ENCODE data around the gene MRPL38.

Gene MRPL38

GRCh38 chr17:75898791-75899190 lies 5.9 kb downstream of the MRPL38 start:
- H3K4me3 ChIP-seq (replicated peaks; ENCODE audit: low read depth, low read length), result no peak overlapping the region
- DNase-seq (ENCODE audit: extremely low read depth, low read depth), result no peak
- no peak for TF ChIP-seq CTCF (IDR thresholded peaks at IDR 0.05; ENCODE audit: low read depth, low read length, missing control alignments)

- no peak for DNase-seq (ENCODE audit: extremely low read depth, low read depth)
- H3K4me3 ChIP-seq (replicated peaks; ENCODE audit: low read depth, low read length), result no peak overlapping the region
- no peak for TF ChIP-seq CTCF (IDR thresholded peaks at IDR 0.05; ENCODE audit: low read depth, low read length, missing control alignments)
Observed at GRCh38 chr17:75898065-75898464, 6.6 kb downstream of the MRPL38 start.

GRCh38 chr17:75897160-75898019 lies 7.3 kb downstream of the MRPL38 start:
- DNase-seq (ENCODE audit: extremely low read depth, low read depth), result no peak
- peak overlapping the region; percentile 74 for H3K4me3 ChIP-seq (replicated peaks; ENCODE audit: low read depth, low read length)
- TF ChIP-seq CTCF (IDR thresholded peaks at IDR 0.05; ENCODE audit: low read depth, low read length, missing control alignments), result no peak

- DNase-seq (ENCODE audit: extremely low read depth, low read depth), result no peak
- TF ChIP-seq CTCF (IDR thresholded peaks at IDR 0.05; ENCODE audit: low read depth, low read length, missing control alignments), result no peak
- H3K4me3 ChIP-seq (replicated peaks; ENCODE audit: low read depth, low read length), result peak within 1 kb of the TSS; percentile 74
Observed at GRCh38 chr17:75896415-75897159, 8.1 kb downstream of the MRPL38 start, which contains the start of gene TRIM65. Gene TRIM65, minus strand, starts transcription at chr17:75896951. Its CDS starts 14 bp downstream, at chr17:75896937.

GRCh38 chr17:75895370-75896155 lies 9.1 kb downstream of the MRPL38 start:
- peak; percentile 55 for TF ChIP-seq CTCF (IDR thresholded peaks at IDR 0.05; ENCODE audit: low read depth, low read length, missing control alignments)
- peak overlapping the region; percentile 74 for H3K4me3 ChIP-seq (replicated peaks; ENCODE audit: low read depth, low read length)
- no peak for DNase-seq (ENCODE audit: extremely low read depth, low read depth)

GRCh38 chr17:75894049-75894733 lies 10.5 kb downstream of the MRPL38 start:
- DNase-seq (ENCODE audit: extremely low read depth, low read depth), result no peak

More at GRCh38 chr17:75894049-75894733, 10.5 kb downstream of the MRPL38 start:
- no peak for TF ChIP-seq CTCF (IDR thresholded peaks at IDR 0.05; ENCODE audit: low read depth, low read length, missing control alignments)
- H3K4me3 ChIP-seq (replicated peaks; ENCODE audit: low read depth, low read length), result peak overlapping the region; percentile 74

All from HFF-Myc (cell line).